ENCODE measurements around the gene CRACDL.
A peak's percentile ranks its signal among the peaks of the same experiment; 100 is the strongest.

The CRACDL gene

DNA sequence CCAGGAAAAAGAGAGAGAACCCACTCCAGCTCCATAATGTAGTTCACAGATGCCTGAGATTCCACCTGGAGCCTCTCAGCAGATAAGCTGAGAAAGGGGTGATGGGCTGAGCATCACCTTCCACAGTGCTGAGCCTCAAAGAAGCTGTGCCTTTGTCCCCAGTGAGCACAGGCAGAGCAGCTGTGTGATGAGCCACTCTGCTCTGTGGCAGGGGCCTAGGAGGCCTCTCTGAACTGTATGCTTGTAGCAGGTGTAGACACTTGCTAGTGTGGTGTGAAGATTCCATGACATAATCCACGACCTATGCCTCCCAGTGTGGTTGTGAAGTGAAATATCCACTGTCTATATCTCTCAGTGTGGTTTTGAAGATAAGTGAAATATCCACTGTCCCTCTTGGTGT is 134.7 kb downstream of the CRACDL start:
- TF ChIP-seq GABPA (IDR thresholded peaks at IDR 0.05; ENCODE audit: low read depth) (no peak), POLR2AphosphoS5 (IDR thresholded peaks at IDR 0.05; ENCODE audit: low read depth) (no peak), SPI1 (IDR thresholded peaks at IDR 0.05; ENCODE audit: borderline replicate concordance, low read depth) (no peak)
- TF ChIP-seq, protein P1, sequence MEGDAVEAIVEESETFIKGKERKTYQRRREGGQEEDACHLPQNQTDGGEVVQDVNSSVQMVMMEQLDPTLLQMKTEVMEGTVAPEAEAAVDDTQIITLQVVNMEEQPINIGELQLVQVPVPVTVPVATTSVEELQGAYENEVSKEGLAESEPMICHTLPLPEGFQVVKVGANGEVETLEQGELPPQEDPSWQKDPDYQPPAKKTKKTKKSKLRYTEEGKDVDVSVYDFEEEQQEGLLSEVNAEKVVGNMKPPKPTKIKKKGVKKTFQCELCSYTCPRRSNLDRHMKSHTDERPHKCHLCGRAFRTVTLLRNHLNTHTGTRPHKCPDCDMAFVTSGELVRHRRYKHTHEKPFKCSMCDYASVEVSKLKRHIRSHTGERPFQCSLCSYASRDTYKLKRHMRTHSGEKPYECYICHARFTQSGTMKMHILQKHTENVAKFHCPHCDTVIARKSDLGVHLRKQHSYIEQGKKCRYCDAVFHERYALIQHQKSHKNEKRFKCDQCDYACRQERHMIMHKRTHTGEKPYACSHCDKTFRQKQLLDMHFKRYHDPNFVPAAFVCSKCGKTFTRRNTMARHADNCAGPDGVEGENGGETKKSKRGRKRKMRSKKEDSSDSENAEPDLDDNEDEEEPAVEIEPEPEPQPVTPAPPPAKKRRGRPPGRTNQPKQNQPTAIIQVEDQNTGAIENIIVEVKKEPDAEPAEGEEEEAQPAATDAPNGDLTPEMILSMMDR (IDR thresholded peaks at IDR 0.05; ENCODE audit: insufficient read depth, low read length): no peak
- TF ChIP-seq, protein P2, sequence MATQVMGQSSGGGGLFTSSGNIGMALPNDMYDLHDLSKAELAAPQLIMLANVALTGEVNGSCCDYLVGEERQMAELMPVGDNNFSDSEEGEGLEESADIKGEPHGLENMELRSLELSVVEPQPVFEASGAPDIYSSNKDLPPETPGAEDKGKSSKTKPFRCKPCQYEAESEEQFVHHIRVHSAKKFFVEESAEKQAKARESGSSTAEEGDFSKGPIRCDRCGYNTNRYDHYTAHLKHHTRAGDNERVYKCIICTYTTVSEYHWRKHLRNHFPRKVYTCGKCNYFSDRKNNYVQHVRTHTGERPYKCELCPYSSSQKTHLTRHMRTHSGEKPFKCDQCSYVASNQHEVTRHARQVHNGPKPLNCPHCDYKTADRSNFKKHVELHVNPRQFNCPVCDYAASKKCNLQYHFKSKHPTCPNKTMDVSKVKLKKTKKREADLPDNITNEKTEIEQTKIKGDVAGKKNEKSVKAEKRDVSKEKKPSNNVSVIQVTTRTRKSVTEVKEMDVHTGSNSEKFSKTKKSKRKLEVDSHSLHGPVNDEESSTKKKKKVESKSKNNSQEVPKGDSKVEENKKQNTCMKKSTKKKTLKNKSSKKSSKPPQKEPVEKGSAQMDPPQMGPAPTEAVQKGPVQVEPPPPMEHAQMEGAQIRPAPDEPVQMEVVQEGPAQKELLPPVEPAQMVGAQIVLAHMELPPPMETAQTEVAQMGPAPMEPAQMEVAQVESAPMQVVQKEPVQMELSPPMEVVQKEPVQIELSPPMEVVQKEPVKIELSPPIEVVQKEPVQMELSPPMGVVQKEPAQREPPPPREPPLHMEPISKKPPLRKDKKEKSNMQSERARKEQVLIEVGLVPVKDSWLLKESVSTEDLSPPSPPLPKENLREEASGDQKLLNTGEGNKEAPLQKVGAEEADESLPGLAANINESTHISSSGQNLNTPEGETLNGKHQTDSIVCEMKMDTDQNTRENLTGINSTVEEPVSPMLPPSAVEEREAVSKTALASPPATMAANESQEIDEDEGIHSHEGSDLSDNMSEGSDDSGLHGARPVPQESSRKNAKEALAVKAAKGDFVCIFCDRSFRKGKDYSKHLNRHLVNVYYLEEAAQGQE (IDR thresholded peaks at IDR 0.05; ENCODE audit: insufficient replicate concordance, low read depth): no peak
- H3K27me3 ChIP-seq (ENCODE audit: insufficient read depth, poor library complexity, severe bottlenecking): no peaks in the 10 kb centered on the region
- DNase-seq (ENCODE audit: low read depth in 1 of 2, low spot score in 1 of 2): no peak
- H3K4me3 ChIP-seq (replicated peaks; ENCODE audit: insufficient read depth, low read length): no peak overlapping the region
- no peak overlapping the region for H3K27ac ChIP-seq (replicated peaks)

DNA sequence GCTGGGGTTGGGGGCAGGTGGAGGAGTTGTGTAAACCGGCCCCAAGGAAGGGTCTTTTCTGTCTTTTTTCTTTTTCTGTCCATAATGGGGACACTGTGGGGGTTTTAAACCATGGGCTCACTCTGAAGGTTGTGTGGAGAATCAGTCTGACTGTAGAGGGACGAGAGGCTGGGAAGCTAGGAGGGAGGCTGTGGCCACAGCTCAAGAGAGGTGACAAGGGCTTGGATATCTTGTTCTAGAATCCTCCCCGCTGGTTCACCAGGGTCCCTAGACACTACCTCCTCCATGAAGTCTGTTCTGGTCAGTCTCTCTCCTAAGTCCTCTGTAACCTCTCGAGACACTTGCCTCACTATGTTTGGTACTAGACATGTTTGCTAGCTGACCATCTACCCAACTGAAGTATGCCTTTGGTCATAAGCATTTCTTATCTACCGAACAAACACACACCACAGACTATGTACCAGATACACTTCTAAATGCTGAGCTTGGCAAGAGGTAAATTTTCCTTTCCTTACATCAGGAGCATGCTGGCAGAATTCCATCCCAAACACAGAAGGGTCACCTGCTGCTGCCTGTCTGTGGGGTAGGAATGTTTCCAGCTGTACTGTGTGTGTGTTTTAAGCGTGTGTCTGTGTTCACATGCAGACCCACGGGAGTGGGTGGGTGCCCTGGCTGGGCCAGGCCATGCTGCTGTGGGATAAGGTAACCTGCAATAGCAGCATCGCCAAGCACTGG is 135.5 kb downstream of the CRACDL start:
- Histone ChIP-seq H3K27me3 (ENCODE audit: insufficient read depth, poor library complexity, severe bottlenecking) (no peaks in the 10 kb centered on the region), H3K27ac (replicated peaks) (no peak overlapping the region), H3K4me3 (replicated peaks; ENCODE audit: insufficient read depth, low read length) (no peak overlapping the region)
- DNase-seq (ENCODE audit: low read depth in 1 of 2, low spot score in 1 of 2): no peak
- TF ChIP-seq, protein P1 (IDR thresholded peaks at IDR 0.05; ENCODE audit: insufficient read depth, low read length): no peak
- TF ChIP-seq GABPA (IDR thresholded peaks at IDR 0.05; ENCODE audit: low read depth) (no peak), SPI1 (IDR thresholded peaks at IDR 0.05; ENCODE audit: borderline replicate concordance, low read depth) (no peak), POLR2AphosphoS5 (IDR thresholded peaks at IDR 0.05; ENCODE audit: low read depth) (no peak)
- TF ChIP-seq, protein P2 (IDR thresholded peaks at IDR 0.05; ENCODE audit: insufficient replicate concordance, low read depth): no peak

DNA sequence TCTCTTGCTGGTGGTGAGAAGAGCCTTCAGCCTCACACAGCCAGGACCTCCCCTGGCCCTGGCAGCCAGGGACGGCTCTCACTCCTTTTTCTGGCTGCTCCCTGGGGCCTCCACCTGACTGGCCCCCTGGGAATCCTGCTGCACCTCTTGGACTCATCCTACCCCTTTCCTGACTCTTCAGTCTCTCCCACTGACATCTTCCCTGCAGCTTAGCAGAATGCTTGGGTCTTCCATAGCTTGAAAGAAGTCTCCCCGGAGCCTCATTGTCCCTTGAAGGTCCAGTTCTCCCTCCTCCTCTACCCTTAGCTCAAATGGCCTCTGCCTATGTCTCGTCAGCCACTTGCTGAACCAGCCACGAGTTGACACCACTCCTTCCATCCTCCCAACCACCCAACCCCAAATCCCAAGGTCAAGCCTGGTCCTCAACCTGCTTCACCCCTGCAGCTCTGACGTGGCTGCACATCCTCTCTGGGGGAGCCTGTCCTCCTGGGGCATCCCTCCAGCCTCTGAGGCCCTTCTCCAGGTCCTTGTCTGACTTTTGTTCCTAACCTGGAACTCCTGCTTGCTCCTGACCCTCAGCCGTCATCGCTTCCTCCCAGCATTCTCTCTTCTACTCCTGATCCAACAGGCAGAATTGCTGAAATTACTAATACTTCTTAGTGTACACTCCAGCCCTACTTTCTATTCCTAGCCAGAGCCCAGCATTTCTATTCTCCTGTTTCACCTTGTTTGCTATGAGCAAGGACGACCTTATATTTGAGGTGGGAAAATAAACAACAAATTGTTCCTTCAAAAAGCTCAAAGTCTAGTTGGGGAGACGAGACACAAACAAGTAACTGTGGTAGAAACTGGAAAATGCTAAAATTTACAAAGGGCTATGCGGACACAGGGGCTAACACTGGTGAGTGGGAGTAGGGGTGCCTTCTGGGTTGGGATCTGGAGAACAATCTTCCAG is 136.4 kb downstream of the CRACDL start:
- 0 out of 2 replicates have a peak overlapping the region, but pooled peaks have one; percentile 14 for H3K27ac ChIP-seq (replicated peaks)
- no peak overlapping the region for H3K4me3 ChIP-seq (replicated peaks; ENCODE audit: insufficient read depth, low read length)
- no peak for TF ChIP-seq POLR2AphosphoS5 (IDR thresholded peaks at IDR 0.05; ENCODE audit: low read depth)
- TF ChIP-seq, protein P1 (IDR thresholded peaks at IDR 0.05; ENCODE audit: insufficient read depth, low read length): no peak
- TF ChIP-seq SPI1 (IDR thresholded peaks at IDR 0.05; ENCODE audit: borderline replicate concordance, low read depth): no peak
- no peak for TF ChIP-seq GABPA (IDR thresholded peaks at IDR 0.05; ENCODE audit: low read depth)
- TF ChIP-seq, protein P2 (IDR thresholded peaks at IDR 0.05; ENCODE audit: insufficient replicate concordance, low read depth): no peak
- no peaks in the 10 kb centered on the region for H3K27me3 ChIP-seq (ENCODE audit: insufficient read depth, poor library complexity, severe bottlenecking)
- no peak for DNase-seq (ENCODE audit: low read depth in 1 of 2, low spot score in 1 of 2)
